HG03095 (cell line): ENCODE data around the gene PAK6.

Source experiments
- ATAC-seq: cut with Tn5 transposase; IDR thresholded peaks from one replicate; pipeline ENCODE4 v1.9.1; 2021; ENCODE audit warnings: moderate library complexity; ENCODE audit not compliant: unreplicated experiment

Gene PAK6

DNA sequence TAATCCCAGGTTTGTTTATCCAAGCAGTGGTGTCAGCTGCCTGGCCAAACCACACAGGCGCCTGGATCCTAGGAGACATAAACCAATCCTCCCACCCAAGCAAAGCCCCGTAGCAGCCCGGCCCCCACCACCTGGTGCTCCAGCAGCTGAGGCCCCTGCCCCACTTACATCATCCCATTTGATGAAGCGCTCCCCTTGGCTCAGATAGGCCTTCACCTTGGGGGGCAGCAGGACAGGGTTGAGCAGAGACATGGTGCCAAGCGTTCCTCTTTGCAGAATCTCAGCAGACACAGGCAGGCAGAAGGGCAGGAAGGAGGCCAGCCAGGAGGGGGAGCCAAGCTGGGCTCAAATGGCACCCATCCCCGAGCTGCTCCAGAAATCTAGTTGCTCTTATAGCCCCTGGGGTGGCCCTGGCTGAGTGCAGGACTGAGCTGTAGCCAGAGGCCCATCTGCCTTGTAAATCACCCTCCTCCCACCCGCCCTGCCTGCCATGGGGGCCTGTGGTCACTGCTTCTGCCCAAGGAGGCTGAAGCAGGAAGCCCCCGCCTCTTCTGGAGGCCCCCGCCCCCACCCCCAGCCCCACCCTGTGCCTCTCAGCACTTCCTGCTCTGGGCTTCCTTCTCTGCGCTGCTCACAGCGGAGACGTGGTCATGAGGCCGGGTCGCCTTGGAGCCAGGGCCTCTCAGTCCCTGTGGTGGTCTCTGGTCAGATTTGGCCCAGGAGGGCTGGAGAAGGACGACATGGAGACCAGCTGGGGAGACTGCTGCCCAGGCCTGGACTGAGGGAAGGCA lies 68.8 kb downstream of the PAK6 start, which contains the start of gene PLCB2:
Gene PLCB2 (minus strand): TSS at position 515 of the 791 bp plus-strand sequence. CDS start 263 bp downstream, at position 252.
- ATAC-seq: peak; percentile 57

DNA sequence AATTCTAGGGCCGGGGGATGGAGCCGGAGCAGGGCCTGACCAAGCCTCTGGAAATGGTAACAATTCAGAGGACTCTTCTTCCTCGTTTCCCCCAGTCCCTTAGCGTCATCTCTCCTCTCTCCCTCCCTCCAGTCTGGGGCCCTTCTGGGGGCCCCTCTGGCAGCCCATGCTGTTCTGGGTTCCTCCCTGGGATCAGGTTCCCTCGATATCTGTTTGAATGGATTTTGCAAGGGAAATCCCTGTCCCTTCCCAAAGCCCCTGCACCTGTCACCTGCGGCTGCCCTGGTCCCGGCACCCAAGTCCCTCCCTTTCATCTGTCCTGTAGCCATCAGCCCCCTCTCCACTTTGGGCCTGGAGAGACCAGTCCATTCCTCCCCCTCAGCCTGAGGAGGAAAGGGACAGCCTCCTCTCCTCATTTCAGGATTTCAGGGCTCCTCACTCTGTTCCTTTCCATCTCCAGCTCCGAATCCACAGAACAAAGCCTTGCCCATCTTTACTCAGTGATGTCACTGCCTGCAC lies 70.5 kb downstream of the PAK6 start:
- ATAC-seq: no peak

DNA sequence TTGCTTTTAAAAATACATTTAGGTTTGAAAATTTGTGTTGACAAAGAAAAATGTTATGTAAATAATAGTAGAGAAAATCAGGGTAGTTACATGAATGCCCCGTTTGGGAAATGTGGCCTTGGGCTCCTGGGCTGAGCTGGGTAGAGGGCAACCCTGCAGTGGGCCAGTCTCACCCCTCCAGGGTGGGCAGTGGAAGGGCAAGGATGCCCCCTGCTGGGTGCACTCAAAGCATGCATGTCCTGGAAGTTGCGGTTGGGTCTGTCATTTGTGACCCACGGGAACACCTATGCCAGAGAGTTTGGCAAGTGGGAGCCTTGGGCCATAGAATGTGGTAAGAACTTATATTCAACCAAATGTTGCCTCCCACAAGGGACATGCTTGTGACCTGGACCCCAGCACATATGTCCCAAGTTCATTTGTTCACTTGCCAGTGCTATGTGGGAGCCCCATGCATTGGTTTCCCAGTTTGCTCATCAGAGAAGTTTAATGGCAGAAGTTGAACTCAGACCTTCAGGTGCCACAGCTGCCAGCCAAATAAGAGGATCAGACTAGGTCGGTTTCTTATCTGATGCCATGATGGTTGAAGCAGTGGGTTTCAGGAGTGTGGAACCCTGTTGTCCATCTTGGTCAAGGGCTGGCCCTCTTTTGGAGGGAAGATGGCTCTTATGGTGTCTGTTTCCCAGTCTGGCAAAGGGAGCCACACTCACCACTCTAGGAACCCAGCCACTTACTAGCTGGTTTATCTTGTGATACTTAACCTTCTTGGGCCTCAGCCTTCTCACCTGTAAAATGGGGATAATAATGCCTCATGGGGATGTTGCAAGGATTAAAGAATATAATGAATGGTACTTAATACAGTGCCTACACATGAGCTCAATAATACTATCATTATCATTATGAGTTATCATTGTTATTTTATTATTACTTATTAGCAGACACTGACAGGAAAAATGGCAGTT lies 71.4 kb downstream of the PAK6 start:
- no peak for ATAC-seq

DNA sequence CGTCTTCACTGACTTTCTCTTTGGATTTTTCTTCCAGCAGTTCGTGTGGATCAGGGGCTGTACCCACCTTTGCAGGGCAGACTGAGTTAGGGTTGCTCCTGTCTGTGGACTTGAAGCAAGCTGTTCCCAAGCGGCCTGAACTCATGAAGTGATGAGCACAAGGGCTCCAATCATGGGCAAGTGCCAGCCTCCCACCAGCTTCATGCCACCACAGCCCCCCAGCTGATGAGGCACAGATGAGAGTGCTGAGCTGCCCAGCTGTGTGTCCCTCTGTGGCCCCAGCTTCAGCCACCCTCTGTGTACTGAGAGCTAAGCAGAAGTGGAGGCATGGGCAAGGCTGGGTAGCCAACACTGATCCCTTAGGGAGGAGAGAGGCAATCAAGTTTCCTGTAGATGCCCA lies 72.1 kb downstream of the PAK6 start:
- no peak for ATAC-seq

DNA sequence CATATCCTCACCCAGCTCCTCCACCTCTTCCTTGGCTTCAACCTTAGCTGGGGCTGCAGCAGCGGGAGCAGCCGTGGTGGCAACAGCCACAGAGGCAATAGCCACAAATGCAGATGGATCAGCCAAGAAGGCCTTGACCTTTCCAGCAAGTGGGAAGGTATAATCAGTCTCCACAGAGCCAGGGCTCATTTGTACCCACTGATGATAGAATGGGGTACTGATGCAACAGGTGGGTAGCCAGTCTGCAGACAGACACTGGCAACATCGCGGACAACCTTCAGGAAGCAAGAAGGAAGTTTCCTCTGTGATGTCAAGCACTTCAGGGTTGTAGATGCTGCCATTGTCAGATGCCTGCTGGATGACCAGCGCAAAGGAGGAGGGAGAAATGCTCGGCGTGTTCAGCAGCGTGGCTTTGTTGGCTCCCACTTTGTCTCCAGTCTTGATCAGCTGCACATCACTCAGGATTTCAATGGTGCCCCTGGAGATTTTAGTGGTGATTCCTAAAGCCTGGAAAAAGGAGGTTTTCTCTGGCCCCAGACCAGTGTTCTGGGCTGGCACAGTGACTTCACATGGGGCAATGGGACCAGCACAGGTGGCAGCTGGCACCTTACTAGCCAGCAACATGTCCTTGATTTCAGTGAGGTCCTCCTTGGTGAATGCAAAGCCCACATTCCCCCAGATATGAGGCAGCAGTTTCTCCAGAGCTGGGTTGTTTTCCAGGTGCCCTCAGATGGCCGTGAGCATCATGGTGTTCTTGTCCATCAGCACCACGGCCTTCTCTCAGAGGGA lies 73.7 kb downstream of the PAK6 start:
- no peak for ATAC-seq

DNA sequence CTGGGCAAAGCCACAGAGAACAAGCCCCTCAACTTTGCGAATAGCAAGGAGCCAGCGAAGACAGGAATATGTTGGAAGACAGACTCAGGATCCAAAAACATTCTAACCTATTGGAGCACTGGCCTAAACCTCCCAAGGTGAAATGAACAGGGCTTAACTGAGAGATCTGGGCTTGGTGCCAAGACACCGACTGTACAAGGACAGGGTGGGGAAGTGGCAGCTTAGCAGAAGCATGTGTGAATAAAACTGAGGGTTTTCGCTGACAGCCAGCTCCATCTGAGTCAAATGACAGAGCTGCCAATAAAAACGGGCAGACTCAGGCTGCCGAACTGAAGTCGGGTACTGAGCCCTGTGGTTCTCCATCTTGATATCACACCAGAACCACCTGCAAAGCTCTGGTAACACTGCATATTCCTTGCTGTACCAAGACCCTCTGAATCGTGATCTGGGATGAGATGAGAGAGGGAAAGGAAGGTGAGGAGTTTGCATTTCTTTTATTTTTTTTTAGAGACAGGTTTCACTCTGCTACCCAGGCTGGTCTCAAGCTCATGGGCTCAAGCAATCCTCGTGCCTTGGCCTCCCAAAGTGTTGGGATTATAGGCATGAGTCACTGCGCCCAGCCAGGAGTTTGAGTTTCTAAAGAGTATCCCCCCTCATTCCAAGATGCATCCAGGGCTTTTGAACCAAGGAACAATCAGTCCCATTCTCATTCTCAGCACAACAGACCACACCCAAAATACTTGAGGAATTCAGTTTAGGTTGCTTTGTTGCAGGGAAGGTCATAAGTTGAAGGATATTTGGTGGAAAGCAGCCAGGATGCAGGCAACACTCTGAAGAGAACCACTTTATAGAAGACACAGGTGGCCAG lies 74.9 kb downstream of the PAK6 start:
- no peak for ATAC-seq

DNA sequence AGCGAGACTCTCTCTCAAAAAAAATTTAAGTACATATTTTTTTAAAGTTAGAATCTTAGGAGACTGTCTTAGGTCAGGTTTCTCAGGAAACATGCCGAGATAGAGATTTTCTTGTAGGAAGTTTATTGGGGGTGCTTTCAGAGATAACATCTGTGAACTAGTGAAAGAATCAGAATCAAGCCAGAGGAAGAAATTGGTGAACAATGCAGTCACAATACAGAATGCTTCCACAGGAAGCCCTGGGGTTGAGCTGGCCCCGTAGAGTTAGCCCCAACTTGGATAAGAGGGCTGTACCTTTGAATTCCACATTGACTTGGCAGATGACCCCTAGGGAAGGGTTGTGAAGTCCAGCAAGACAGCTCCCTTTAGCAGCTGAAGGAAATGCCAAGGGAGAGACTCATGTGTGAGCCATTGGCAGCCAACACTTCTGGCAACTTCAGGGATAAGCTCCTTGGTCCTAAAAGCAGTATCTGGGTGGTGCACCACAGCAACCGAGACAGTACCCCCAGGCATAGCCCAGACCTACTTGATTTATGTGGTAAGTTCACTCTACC lies 75.9 kb downstream of the PAK6 start:
- no peak for ATAC-seq

DNA sequence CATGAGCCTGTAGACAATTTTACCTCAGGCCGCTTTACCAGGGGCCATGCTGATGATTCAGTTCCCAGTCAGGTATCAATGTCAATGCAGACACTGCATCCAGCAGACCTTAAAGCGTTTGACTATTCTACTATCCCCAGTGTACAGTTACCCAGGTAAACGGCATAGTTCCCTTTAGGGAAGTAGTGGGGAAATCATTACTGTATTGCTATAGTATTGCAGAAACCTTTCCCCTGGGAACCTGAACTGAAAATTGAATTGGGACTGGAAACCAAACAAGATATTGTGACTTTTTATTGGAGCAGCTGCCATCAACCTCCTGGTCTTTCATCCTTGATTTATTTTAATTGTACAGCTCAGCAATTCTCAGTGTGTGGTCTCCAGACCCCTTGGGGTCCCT lies 78.1 kb downstream of the PAK6 start:
- ATAC-seq: no peak

DNA sequence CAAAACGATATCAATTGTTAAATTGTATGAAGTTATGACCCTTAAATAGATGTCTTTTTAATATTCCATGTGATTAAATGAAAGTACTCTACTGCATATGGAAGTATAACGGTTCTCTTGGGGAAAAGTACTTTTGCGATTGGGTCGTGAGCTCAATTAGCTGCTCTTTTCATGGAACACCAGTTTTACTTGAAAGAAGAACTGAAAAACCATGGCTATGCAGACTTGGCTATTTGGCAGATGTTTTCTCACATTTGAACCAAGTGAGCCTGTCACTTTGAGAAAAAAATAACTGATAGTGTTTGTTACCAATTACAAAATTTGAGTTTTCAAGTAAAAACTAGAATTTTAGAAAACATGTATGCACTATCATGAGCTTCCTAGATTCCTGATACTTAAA lies 78.7 kb downstream of the PAK6 start:
- ATAC-seq: no peak

DNA sequence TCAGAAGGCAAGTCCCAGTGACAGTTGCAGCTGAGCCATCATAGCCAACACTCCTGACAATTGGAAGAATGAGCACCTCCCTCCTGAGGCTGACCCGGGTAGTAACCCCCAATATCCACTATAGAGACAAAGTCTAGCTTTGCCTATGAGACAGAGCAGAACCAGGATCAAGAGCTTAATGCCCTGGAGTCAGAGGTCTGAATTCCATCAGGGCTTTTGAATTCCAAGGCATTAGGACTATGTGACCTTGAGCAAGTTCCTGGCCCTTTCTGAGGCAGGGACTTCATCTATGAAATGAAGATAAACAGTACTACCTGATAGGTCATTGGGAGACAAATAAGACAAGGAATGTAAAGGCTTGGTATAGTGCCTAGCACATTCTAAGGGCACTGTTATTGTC lies 81.5 kb downstream of the PAK6 start:
- ATAC-seq: no peak

DNA sequence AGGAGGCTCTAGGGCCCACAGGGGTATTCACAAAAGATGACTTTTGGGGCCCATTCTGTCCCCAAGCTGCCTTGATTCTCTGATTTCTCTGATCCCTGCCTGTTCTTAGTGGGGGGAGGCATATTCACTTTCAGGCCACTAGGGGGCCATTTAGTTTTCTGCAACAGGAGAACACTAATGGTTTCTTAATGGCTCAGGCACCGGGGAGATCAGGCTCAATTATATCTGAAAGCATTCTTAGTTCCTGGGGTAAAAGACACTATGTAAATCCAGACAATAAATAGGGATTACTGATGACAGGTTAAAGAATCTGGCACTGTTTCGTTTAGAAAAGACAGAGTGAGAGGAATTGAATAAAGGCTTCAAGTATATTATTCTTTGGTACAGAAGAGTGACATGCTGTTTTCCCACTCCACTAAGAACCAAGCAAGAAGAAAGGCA lies 82.1 kb downstream of the PAK6 start:
- no peak for ATAC-seq

DNA sequence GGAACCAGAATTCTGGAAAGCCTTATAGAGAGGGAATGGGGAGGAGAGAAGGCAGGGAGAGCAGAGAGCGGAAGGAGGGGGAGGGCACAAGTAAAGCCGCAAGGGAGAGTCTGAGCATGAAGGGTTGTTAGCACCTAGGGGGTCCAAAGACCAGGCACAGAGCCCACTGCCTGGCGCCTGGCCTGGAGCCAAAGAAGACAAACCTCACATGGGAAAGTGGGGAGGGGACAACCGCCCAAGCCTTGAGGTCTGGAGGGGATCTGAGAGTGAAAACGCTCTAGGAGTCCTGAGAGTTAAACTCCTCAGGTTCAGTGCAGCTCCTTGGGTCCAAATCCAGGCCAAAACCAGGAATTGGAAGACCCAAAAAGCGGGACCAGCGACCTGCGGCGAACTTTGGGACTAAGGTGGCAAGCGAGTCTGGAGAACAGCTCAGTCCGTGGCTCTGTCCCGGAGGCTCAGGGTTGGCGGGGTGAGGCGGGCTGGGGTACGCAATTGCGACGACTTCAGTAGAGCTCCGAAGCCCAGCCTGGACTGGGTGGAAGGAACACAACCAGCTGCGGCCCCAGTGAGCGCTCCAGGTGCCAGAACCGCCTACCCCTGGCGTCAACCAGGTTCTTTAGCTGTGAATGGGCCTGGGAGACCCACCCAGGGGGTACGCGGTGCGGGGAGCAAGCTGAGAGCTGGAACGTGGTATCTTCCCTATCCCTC lies 83.8 kb downstream of the PAK6 start:
- ATAC-seq: no peak

DNA sequence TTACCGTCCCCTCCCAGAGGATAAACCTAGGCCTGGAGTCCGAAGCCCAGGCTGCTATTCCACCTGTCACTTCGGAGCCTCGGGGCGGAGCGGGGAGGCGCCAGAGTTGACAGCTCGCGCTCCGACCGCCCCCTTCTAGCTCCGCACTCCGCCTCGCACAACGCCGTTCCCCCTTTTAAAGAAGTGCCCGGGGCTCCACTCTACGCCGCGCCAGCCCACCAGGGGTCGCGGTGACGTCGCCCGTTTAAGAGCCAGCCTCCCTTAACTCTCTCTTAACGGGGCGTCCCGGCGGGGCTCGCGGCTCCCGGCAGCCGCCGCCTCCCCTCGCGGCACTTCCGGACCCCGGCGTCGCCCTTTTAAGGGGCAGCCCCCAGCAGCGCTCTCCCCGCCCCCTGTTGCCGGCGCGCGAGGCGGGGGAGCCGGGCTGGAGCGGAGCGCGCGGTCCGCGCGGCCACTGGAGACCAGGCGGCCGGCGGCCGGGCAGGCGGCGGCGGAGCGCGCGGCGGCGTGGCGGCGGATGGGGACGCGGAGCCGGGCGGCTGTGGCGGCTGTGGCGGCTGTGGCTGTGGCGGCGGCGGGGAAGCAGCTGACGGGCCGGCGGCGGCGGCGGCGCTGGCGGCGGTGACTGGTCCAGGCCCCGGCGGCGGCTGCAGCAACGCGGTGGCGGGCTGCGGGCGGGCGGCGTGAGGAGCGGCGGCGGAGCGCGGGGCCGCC lies 84.5 kb downstream of the PAK6 start, which contains the start of gene INAFM2:
Gene INAFM2 (plus strand): TSS at position 454 of the 714 bp plus-strand sequence. CDS start 364 bp downstream, outside the sequence.
- peak; percentile 78 for ATAC-seq

DNA sequence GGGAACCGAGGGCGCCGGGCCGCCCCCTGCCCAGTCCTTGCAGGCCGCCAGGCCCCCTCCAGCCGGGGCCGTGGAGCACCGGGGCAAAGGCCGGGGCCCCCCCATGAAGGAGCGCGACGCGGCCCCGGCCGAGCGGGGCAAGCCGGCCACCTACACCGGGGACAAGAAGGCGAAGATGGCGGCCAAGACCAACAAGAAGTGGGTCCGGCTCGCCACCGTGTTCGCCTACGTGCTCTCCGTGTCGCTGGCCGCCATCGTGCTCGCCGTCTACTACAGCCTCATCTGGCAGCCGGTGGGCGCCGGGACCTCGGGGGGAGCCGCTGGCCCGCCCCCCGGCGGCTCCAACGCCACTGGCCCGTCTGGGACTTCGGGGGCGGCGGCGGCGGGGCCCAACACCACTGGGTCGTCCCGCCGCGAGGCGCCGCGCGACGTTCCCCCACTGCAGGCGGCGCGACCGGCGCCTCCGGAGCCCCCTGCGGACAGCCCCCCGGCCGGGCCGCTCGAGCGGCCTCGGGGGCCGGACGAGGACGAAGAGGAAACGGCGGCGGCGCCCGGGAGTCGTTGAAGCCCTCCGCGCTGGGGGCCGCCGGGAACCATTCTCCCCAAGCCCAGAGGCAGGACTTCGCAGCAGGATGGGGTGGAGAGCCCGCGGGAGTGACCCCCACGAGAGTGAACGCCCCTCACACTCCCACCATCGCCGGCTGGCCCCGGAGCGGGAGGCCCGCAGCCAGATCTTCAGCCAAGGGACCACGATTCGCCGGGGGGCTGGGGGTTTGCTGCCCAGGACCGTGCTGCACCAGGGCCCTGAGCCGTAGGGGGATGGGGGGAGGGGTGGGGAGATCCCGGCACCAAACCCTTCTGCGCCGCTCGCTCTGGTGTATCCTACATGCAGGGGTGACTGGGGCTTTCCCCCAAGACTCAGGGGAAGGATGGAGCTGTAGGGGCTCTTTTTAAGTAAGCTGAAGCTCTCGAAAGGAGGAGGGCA lies 85.4 kb downstream of the PAK6 start:
- no peak for ATAC-seq

DNA sequence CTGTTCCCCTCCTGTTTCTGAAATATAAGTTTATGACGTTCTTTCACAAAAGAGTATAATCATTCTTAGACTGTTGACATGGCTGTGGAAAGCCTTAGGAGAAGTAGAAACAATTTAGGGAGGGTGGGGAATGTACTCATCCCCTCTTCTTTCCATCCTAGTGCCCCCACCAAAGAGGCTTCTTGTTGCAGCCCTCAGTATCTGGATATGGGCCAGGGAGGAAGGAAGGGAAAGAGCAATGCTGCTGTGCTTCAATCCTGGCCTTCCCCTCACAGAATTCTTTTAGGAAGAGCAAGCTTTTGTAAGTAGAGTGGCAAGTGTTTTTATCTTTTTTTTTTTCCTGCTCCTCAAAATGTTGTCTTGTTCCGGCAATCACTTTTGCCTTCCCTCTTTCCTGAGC lies 86.3 kb downstream of the PAK6 start:
- ATAC-seq: no peak

DNA sequence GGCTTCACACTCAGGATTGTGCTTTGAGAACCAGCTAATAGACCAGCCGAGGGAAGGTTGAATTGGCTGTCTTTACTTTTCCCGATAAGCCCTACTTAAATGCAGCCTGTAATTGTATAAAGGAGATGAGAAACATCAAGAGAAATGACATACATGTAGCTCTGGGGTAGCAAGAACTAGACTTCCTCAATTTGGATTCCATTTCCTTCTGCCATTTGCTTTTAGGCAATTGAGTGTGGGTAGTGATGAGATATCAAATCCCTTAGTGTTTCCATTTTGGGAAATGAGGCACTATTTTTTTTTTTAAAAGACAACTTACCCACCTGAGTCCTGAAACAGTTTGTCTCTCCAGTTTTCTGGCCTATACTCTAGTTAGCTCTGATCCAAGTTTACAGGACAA lies 86.8 kb downstream of the PAK6 start:
- no peak for ATAC-seq
